ENCODE data around the gene DOCK10.

The DOCK10 gene

DNA sequence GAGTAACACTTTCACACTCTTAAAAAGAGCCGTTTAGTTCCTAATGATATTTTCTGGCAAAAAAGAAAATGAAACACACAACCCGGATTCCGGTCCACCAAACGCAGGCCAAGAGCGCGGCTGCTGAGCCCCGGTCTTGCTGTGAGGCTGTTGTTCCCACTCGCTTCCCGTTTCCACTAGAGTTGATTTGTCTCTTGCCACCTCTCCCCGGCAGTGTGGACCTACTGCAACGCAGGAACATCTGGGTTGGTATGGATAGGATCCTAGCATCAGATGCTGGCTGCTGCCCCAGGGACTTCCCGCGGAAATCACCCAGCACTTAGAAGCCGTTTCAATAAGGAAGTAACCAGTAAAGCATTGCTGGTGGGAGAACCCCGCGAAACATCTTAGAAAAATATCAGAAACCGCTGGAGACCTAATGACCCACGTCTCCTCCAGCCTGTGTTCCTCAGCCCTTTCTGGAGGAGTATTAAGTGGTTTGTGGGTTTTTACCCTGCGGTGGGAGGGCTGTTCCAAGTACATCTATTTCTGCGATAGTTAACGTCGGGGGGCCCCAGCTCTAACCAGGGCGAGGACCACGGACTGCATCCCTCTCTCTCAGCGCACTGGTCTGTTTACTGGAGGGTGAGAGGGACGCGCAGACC lies 939 bp downstream of the DOCK10 start:
- in situ Hi-C loops (cut with MboI; ENCODE audit: low sequenced_read_pairs), result no loop called here

DNA sequence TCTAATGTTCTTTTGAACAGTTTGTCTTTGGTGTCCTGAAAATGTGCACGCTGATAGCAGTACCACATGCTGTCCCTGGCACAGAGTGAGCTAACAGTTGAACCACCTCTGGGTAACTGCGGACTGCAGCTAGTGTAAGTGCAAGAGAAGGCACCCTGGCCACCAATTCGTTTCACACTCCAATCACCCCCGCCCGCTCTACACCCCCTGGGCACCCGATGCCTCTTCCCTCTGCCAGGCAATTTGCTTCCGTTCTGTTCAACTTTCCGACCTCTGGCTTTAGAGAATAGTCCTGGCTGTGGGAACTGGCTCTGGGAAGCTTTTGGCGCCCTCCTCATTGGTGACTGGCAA lies 1.4 kb downstream of the DOCK10 start:
- in situ Hi-C loops (cut with MboI; ENCODE audit: low sequenced_read_pairs), result no loop called here

DNA sequence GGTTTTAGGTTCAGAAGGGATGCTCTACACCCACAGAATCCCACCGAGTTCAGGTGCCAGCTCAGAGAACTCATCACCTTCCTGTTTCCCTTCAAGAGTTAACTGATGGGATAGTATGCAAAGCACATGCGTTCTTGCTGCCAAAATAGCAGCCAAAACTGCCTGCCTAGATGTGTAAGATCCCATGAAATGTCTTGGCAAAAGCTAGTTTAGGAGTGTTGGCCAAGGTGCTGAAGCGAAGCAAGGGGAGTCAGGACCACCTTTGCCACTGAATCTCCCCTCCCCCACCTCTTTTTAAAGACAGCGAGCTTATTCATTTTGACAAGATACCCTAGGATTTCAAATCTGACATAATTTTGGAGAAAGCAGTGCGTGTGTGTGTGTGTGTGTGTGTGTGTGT lies 2.1 kb downstream of the DOCK10 start:
- in situ Hi-C loops (cut with MboI; ENCODE audit: low sequenced_read_pairs), result no loop called here

DNA sequence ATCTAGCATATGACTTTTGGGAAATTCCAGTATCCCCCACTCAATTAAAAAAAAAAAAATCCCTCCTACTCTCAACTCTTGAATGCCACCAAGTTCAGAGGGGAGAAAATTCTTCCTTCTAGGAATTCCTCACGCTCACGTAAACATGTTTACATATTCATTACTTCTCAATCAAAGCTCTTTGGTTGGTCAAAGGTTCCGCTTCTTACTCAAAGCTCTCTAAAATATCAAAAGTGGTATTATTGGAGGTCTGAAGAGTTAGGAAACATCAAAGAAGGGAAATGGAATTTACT lies 4.1 kb downstream of the DOCK10 start:
- in situ Hi-C loops (cut with MboI; ENCODE audit: low sequenced_read_pairs), result no loop called here

DNA sequence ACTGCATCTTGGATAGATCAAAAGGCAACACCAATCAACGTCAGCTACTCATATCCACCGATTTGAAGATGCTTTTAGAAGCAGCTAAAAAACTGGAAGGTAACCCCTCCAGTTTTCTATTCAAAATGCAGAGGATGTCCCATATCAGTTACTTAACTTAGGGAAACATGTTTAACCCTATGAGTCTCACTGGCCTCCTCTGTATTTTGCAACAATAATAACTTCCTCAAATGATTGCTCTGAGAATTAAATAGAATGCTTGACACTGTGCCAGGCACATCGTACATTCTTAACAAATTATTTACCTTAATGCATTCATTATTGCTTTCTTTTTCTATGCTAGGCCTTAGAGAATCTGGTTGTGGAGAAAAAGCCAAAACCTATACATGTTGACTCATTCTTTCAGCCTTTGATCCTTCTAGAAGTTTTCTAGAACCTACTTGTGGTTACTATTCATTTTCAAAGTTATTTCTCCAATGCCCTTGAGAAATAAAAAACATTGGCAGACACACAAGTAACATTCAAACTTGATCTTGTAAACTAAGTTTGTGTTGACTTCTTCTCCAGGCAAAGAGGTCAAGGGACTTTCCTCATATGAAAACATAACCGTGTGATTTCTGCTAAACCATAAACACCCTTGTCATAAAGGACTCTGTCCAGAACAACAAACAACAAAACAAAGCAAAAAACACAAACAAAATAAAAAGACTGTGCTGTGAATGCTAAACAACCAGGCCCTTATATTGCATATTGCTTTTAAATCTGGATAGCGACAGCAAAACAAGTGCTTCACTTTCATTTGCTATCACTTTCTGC lies 4.6 kb downstream of the DOCK10 start:
- in situ Hi-C loops (cut with MboI; ENCODE audit: low sequenced_read_pairs), result no loop called here

DNA sequence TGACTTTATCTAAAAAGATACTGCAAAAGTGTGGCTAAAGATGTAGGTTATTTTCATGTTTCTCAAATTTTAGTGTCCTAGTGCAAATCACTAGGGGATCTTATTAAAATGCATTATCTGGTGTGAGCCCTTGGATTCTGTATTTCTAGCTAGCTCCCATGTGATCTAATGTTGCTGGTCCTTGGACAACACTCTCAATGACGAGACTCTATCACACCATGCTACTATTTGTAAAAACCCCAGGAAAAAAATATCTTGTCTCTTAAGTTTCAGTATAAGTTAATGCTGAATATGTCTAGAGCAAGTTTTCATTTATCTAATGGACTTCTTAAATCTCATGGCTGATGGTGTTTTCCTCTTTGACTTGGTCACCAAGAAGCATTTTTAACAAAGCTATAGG lies 5.8 kb downstream of the DOCK10 start:
- in situ Hi-C loops (cut with MboI; ENCODE audit: low sequenced_read_pairs), result no loop called here

DNA sequence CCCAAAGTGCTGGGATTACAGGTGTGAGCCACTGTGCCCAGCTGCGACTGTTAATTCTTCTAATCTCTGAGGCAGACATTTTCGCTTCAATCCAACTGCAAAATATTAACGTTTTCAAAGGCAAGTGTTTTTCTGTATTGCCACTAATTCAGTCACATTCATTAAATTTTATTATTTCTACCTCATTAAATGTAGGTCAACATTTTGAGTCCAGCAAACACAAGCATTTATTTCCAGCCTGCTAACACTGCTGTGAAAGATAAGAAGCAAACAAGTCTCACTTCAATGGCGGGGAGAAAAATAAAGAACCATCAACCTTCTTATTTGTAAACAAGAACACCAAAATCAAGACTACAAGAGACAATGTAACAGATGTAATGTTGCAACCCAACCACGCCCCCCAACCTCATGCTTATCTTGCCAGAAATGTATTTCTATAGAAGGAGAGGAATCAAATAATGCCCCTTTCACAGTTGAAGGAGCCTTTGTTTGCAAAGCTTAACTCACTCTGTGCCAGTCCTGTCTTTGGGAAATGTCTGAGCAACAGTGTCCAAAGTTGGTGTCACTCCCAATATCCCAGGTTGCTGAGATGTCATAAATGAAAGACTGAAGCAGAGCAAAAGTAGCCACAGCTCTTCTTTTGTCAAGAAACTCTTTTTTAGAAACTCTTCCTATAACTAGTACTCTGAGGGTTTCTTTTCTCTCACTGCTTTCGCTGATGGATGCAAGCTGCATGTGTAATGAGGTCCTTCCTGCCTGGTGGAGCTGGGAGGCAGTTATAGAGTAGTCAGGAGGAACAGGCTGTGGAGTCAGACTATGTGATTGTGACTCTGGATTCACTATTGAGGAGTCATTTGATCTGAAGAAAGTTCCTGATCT lies 8.6 kb downstream of the DOCK10 start:
- in situ Hi-C loops (cut with MboI; ENCODE audit: low sequenced_read_pairs), result no loop called here

DNA sequence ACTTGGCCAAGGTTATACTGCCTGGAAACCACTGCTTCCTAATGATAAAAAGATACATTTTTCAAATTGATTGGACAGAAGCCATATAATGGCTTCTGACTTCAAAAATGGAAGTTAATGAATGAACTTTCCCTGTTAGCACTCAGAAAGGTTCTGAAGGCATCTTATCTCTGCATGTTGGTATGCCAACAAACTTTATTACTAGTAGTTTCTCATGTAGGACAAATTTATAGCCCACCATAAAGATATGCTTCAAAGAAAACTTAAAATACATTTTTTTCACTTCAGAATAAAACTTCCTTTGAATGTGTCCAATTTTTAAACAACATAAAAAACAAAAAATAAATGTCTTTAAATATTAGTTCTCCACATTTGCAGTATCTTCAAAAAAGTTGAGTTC lies 10.0 kb downstream of the DOCK10 start:
- in situ Hi-C loops (cut with MboI; ENCODE audit: low sequenced_read_pairs), result no loop called here

DNA sequence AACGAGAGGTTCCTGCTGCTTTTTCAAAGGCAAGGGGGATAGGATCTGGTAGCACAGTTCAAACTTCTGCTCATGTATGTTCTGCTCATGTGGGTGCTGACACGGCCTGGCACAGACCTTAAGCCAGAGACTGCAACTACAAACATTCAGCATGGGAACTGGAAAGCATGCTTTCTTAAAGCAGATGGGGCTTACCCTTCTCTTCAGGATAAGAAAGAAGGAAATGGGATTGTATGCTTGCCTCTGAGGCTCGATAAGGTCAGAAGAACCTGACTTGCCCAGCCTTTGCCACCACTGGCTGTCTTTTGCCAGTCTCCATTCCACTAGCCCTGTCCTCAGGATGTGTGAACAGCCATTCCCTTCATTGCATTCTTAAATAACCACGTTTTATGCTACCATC lies 10.7 kb downstream of the DOCK10 start:
- in situ Hi-C loops (cut with MboI; ENCODE audit: low sequenced_read_pairs), result no loop called here

DNA sequence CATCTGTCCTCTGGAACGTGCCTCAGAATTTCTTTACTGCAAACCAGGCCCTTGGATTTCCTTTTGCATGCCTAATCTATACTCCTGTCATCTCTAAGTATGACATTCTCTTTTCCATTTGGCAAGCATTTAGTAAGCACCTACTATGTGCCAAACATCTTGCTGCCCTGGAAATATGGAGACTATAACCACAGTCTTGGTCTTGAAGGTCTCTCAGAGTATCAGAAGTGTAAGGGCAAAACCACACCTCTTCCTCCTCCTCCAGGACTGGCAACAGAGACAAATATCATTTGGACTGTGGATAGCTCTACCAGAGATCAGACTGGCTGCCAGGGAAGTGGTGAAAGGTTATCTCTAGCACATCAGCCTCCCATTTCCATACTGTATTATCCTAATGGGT lies 11.4 kb downstream of the DOCK10 start:
- in situ Hi-C loops (cut with MboI; ENCODE audit: low sequenced_read_pairs), result no loop called here

DNA sequence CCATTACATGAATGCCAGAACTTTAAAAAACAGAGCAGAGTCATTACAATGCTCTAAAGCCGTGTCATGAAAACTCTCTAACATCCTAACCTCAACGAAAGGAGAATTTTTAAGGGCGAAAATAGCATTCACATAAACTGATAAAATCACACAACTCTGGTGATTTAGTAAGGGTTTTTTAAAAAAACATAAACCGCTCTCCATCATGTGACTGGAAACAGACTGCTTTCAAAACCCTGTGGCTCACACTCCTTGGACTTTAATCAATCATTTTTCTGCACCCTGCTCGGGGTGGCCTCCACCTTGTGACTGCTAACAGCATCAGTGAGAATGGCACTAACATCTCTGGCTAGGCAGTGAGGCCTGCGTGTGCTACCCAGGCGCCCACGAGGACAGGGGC lies 12.1 kb downstream of the DOCK10 start:
- in situ Hi-C loops (cut with MboI; ENCODE audit: low sequenced_read_pairs), result no loop called here

DNA sequence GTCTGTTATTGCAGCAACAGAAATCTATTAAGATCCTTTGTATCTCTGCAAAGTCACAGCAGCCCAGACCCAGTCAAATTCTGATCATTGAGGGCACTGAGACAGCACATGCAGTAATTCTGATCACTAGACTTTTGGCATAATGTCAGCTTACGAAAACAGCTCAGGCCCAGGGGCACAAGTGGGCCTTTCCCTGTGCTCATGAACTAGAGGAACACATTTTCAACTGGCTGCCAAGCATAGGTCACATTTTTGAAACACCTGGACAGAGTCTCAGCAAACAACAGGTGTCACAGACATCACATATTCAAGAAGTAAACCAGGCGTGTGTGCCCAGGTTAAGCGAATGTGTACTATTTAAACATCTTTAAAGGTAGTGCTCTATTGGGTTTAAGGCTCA lies 13.7 kb downstream of the DOCK10 start:
- in situ Hi-C loops (cut with MboI; ENCODE audit: low sequenced_read_pairs), result no loop called here

DNA sequence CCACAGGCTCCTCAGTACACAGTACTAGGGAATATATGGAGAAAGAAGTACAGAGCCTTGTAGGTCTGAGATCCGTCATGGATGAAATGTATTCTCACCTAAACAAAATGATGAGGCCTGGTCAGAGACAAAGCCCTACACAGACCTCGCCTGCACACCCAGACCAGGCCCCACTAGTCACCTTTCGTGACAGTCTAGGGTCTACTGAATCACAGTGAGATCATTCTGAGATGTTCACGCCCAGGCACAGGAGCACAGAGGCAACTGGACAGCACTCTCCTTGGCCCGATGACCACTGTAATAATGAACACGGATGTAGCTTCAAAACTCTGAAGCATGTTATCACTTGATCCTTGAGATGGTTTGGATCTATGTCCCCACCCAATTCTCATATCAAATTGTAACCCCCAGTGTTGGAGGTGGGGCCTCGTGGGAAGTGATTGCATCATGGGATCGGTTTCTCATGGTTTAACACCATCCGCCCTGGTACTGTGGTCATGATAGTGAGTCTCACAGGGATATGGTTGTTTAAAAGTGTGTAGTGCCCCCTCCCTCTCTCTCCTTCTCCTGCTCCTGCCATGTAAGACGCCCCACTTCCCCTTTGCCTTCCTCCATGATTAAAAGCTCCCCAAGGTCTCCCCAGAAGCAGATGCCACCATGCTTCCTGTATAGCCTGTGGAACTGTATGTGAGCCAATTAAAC lies 15.1 kb downstream of the DOCK10 start:
- in situ Hi-C loops (cut with MboI; ENCODE audit: low sequenced_read_pairs), result no loop called here

DNA sequence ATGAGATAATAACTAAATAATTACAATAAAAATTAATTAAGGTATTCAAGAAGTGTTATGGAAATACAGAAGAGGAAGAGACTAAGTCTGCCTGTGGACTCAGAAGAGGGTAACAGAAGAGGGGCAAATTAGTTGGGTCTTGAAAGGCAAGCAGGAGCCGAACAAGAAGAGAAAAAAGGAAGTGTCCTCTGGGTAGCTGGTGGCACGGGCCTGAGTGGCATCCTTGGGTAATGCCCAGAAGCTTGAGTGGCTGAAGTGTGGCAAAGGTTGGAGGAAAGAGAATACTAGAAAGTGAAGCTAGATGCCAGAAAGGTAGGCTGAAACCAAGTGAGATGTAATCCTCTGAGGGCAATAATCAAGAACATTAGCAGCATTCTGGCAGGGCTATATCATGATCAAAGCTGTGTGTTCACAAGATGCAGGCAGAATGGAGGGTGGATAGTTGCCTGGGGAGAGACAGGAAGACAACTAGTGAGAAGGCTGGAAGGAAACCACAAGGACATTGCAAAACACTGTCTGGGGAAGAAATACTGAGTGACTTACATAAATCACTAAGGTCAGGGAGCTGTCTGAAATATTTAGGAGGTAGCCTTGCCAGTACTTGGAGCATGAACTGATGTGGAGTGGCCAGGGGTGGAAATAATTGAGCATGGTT lies 16.2 kb downstream of the DOCK10 start:
- in situ Hi-C loops (cut with MboI; ENCODE audit: low sequenced_read_pairs), result no loop called here

DNA sequence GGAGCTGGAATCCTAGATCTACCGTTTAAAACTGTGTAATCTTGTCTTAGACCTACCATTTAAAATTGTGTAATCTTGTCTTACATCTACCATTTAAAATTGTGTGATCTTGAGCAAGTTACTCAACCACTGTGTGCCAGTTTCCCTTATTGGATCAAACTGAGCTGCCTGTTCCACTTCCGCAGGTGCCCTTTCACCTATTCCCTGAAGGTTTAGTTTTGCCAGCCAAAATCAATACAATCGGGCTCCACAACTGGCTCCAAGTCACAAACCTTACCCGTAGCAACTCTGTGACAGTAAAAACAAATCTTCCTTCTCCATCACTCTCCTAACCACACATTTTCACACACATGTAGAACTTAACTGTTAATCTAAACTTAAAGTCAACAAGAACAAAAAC lies 20.1 kb downstream of the DOCK10 start:
- in situ Hi-C loops (cut with MboI; ENCODE audit: low sequenced_read_pairs), result no loop called here

DNA sequence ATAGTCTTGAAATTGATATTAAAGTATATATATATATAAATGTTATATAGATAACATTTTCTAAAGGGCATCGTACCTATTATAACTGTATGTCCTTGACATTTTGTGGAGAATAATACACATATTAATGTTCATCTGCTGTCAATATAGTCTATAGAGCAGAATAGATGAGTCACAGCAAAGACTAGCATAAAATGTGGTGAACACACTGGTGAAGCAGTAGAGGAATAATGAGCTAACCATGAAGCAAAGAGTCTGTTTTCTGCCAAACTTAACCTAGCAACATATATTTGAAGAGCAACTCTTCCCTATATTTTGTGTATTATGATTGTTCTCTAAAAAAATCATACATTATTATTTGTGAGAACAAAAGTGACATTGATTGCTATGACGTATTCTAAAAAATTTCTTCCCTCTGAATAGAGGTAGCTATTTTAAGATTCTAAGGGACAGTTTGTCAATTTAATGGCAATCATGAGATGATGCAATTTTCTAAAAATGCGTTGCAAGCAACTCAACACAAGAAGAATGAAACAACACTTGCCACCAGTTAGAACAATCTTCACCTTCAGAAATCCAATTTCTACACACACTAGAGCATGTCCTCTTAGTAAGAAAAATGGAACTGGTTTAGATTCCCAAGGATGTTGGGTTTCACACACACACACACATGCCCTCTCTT lies 22.0 kb downstream of the DOCK10 start:
- in situ Hi-C loops (cut with MboI; ENCODE audit: low sequenced_read_pairs), result no loop called here

DNA sequence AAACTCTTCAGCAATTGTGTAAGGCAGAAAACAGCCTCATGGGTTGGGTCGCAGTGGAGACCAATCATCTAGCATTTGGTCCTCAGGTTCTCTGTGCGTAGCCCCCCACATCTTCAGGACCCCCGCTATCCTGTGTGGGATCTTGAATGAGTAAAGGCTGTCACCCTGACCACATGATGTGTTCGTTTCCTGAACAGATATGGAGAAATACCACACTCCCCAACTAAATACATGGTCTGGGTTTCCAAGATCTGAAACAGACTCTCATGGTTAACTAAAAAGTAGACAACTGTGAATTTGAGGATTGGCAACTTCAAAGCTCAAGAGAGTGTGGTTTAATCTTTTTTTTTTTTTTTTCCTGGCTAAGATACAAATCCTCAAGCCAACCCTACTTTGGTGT lies 23.2 kb downstream of the DOCK10 start:
- in situ Hi-C loops (cut with MboI; ENCODE audit: low sequenced_read_pairs), result no loop called here

DNA sequence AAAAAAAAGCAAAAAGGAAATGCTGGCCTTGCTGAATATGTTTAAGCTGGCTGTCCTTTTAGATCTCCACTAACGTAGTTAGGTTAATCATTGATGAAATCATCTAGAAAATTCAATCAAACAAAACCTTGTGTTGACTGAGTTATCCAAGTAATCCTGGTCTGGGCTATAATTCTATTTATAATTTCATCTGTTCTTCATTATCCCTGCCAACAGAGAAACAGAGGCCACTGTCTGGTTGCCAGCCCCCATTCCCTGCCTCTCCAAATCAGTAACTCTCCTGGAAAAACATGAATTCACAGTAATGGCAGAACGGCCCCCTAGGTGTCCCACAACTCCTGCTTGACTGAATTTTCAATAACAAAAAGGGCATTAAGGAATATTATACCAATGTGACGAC lies 24.6 kb downstream of the DOCK10 start:
- in situ Hi-C loops (cut with MboI; ENCODE audit: low sequenced_read_pairs), result no loop called here

DNA sequence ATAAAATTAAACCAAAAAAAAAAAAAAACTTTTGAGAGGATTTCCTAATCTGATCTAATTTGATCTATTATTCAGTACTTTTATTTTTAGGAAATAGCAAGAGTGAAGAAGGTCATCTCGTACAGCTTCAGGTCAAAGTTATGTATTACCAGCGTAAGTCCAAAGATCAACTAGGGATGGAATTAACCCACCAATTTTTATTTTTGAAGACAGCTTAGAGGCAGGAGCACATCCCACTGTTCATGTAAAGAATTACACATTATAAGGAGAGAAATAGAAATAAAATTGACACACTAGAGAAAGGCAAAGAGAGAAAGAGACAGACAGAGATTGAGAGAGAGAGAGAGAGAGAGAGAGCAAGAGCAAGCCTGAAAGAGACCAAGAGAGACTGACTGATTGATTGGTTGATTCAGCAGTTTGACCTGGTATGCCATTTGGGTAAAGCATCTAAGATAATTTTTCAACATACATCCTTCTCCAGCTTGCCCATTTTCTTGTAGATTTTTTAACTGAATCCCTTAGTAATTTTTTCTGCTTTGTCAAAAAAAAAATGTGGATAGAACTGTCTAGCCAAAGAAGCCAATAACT lies 25.1 kb downstream of the DOCK10 start:
- in situ Hi-C loops (cut with MboI; ENCODE audit: low sequenced_read_pairs), result no loop called here

Measured in HL-60/S4 treated with phorbol 12-myristate 13-acetate at 8.2 ng/mL for 4 days and 3 days (cell line).